Measurements from ENCODE around the gene MALRD1.
A peak's percentile ranks its signal among the peaks of the same experiment; 100 is the strongest.

- TF ChIP-seq, protein P1, sequence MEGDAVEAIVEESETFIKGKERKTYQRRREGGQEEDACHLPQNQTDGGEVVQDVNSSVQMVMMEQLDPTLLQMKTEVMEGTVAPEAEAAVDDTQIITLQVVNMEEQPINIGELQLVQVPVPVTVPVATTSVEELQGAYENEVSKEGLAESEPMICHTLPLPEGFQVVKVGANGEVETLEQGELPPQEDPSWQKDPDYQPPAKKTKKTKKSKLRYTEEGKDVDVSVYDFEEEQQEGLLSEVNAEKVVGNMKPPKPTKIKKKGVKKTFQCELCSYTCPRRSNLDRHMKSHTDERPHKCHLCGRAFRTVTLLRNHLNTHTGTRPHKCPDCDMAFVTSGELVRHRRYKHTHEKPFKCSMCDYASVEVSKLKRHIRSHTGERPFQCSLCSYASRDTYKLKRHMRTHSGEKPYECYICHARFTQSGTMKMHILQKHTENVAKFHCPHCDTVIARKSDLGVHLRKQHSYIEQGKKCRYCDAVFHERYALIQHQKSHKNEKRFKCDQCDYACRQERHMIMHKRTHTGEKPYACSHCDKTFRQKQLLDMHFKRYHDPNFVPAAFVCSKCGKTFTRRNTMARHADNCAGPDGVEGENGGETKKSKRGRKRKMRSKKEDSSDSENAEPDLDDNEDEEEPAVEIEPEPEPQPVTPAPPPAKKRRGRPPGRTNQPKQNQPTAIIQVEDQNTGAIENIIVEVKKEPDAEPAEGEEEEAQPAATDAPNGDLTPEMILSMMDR (IDR thresholded peaks at IDR 0.05) = peak; percentile 17
- TF ChIP-seq POLR2AphosphoS5 (IDR thresholded peaks at IDR 0.05; ENCODE audit: low read depth, low read length) = no peak
Observed at GRCh38 chr10:19168584-19168983, 120.0 kb downstream of the MALRD1 start.

Measured in Panc1 (cell line).